BE2C (cell line): ENCODE results near the gene FBRSL1.

Experiments
- DNase-seq: peaks from one replicate; pipeline ENCODE4 v3.0.0-alpha.2; 2020
- H3K27me3 ChIP-seq: fragments of 250-450 bp; sonication (Bioruptor Pico); 2 replicates; pipeline ENCODE4 v1.5.1; 2020; ENCODE audit warnings: mild to moderate bottlenecking
- H3K36me3 ChIP-seq: fragments of 250-450 bp; sonication (Bioruptor Pico); 2 replicates; pipeline ENCODE4 v1.5.1; 2020; ENCODE audit warnings: mild to moderate bottlenecking
- H3K4me1 ChIP-seq: fragments of 250-450 bp; sonication (Bioruptor Pico); 2 replicates; pipeline ENCODE4 v1.5.1; 2020
- H3K4me3 ChIP-seq: 2 replicates; pipeline ENCODE4 v1.5.1; 2011; ENCODE audit warnings: low read depth, low read length
- H3K9me3 ChIP-seq: fragments of 250-450 bp; sonication (Bioruptor Pico); 2 replicates; pipeline ENCODE4 v1.5.1; 2020
- CTCF ChIP-seq: IDR thresholded peaks from 2 replicates; pipeline ENCODE4 v1.5.1; 2012; ENCODE audit warnings: mild to moderate bottlenecking, low read depth, low read length

The FBRSL1 gene

GRCh38 chr12:132475304-132476037 lies 14.5 kb upstream of the FBRSL1 start:
- DNase-seq, result no peak
- no peaks in the 10 kb centered on the region for H3K27me3 ChIP-seq
- no peaks in the 10 kb centered on the region for H3K9me3 ChIP-seq
- H3K36me3 ChIP-seq, result no peaks in the 10 kb centered on the region
- no peaks in the 10 kb centered on the region for H3K4me1 ChIP-seq
- TF ChIP-seq CTCF, result no peak
- H3K4me3 ChIP-seq, result no peak overlapping the region

GRCh38 chr12:132476038-132476414 lies 13.9 kb upstream of the FBRSL1 start:
- H3K27me3 ChIP-seq, result no peaks in the 10 kb centered on the region
- no peak overlapping the region for H3K4me3 ChIP-seq
- no peaks in the 10 kb centered on the region for H3K36me3 ChIP-seq
- H3K9me3 ChIP-seq, result no peaks in the 10 kb centered on the region
- TF ChIP-seq CTCF, result no peak
- H3K4me1 ChIP-seq, result no peaks in the 10 kb centered on the region
- no peak for DNase-seq

DNA sequence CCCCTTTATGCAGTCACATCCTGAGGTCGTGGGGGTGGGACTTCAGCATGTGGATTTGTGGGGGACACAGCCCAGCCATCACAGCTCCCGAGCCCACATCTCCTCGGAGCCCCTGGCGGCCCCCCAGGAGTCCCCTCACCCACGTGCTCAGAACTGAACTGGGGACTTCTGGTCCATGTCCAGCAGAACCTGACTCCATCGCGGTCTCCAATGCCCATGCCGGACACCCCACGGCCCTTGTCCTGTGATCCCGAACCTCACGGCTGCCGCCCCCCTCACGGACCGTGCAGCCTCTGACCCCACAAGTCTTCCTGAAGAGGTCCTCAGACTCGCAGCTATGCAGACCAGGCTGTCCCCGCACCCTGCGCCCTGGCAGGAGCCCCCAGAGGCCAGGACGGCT lies 13.5 kb upstream of the FBRSL1 start:
- TF ChIP-seq CTCF, result no peak

DNA sequence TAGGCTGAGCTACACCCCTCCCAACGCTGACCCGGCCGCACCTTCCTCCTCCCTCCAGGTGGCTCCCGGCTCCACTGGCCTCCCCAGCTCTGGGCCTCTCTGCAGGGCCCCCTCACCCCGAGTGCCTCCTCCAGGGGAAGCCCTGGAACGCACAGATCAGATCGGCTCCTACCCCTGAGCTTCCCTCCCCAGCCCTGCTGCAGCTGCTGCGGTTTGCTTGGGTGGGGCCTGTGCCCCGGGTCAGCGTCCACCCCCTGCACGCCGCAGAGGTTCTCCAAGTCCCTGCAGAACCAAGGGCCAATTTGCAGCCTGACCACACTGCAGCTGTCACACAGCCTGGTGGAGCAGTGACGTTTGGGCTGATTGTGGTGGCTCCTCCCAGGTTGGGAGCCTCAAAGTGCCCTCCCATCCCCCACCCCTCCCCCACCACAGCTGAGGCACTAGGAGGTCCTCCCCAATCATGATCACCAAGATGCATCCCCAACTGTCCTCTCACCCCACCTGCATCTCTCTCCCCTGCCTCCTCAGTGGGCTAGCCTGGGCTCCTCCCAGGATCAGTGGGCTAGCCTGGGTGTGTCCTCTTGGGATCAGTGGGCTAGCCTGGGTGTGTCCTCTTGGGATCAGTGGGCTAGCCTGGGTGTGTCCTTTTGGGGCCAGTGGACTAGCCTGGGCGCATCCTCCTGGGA lies 12.8 kb upstream of the FBRSL1 start:
- no peak for DNase-seq
- H3K4me3 ChIP-seq, result no peak overlapping the region
- no peaks in the 10 kb centered on the region for H3K27me3 ChIP-seq
- H3K4me1 ChIP-seq, result no peaks in the 10 kb centered on the region
- TF ChIP-seq CTCF, result no peak
- H3K9me3 ChIP-seq, result no peaks in the 10 kb centered on the region; the same call in 1 of the 2 replicates
- H3K36me3 ChIP-seq, result no peaks in the 10 kb centered on the region

More for the DNA sequence above, 13.5 kb upstream of the FBRSL1 start:
- no peak for DNase-seq
- no peaks in the 10 kb centered on the region for H3K9me3 ChIP-seq
- no peaks in the 10 kb centered on the region for H3K27me3 ChIP-seq
- no peak overlapping the region for H3K4me3 ChIP-seq
- H3K36me3 ChIP-seq, result no peaks in the 10 kb centered on the region
- no peaks in the 10 kb centered on the region for H3K4me1 ChIP-seq

GRCh38 chr12:132477703-132478432 lies 12.1 kb upstream of the FBRSL1 start:
- H3K4me3 ChIP-seq, result no peak overlapping the region
- H3K27me3 ChIP-seq, result no peaks in the 10 kb centered on the region
- no peaks in the 10 kb centered on the region for H3K36me3 ChIP-seq
- no peaks in the 10 kb centered on the region for H3K4me1 ChIP-seq
- no peak for DNase-seq
- no peak for TF ChIP-seq CTCF
- no peaks in the 10 kb centered on the region; the same call in 1 of the 2 replicates for H3K9me3 ChIP-seq
